Panc1 (cell line): Measurements from ENCODE around the gene STARD8.

ENCODE experiments used
- POLR2AphosphoS5 ChIP-seq: IDR thresholded peaks from 2 replicates; pipeline ENCODE4 v1.6.1; 2012; ENCODE audit warnings: mild to moderate bottlenecking, low read depth, low read length, moderate library complexity
- TF ChIP-seq, protein P1 (sequence below): fragments of 450-650 bp; IDR thresholded peaks from 2 replicates; pipeline ENCODE4 v1.5.1; 2017; ENCODE audit warnings: mild to moderate bottlenecking
- TF ChIP-seq, protein P2 (sequence below), 2 experiments: IDR thresholded peaks; 2 replicates each; pipeline ENCODE4 v1.6.1; 2011 to 2012; ENCODE audit warnings: low read depth in 2 of 2, control low read depth in 1 of 2, low read length in 1 of 2, mild to moderate bottlenecking in 1 of 2, moderate library complexity in 1 of 2; ENCODE audit not compliant: insufficient read depth in 1 of 2

- TF ChIP-seq POLR2AphosphoS5: no peak
- TF ChIP-seq, protein P1, sequence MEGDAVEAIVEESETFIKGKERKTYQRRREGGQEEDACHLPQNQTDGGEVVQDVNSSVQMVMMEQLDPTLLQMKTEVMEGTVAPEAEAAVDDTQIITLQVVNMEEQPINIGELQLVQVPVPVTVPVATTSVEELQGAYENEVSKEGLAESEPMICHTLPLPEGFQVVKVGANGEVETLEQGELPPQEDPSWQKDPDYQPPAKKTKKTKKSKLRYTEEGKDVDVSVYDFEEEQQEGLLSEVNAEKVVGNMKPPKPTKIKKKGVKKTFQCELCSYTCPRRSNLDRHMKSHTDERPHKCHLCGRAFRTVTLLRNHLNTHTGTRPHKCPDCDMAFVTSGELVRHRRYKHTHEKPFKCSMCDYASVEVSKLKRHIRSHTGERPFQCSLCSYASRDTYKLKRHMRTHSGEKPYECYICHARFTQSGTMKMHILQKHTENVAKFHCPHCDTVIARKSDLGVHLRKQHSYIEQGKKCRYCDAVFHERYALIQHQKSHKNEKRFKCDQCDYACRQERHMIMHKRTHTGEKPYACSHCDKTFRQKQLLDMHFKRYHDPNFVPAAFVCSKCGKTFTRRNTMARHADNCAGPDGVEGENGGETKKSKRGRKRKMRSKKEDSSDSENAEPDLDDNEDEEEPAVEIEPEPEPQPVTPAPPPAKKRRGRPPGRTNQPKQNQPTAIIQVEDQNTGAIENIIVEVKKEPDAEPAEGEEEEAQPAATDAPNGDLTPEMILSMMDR: no peak
- TF ChIP-seq, protein P2, sequence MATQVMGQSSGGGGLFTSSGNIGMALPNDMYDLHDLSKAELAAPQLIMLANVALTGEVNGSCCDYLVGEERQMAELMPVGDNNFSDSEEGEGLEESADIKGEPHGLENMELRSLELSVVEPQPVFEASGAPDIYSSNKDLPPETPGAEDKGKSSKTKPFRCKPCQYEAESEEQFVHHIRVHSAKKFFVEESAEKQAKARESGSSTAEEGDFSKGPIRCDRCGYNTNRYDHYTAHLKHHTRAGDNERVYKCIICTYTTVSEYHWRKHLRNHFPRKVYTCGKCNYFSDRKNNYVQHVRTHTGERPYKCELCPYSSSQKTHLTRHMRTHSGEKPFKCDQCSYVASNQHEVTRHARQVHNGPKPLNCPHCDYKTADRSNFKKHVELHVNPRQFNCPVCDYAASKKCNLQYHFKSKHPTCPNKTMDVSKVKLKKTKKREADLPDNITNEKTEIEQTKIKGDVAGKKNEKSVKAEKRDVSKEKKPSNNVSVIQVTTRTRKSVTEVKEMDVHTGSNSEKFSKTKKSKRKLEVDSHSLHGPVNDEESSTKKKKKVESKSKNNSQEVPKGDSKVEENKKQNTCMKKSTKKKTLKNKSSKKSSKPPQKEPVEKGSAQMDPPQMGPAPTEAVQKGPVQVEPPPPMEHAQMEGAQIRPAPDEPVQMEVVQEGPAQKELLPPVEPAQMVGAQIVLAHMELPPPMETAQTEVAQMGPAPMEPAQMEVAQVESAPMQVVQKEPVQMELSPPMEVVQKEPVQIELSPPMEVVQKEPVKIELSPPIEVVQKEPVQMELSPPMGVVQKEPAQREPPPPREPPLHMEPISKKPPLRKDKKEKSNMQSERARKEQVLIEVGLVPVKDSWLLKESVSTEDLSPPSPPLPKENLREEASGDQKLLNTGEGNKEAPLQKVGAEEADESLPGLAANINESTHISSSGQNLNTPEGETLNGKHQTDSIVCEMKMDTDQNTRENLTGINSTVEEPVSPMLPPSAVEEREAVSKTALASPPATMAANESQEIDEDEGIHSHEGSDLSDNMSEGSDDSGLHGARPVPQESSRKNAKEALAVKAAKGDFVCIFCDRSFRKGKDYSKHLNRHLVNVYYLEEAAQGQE (IDR thresholded peaks at IDR 0.05; ENCODE audit: insufficient read depth in 1 of 2, low read depth in 2 of 2, low read length in 1 of 2): no peak
These were observed 36.9 kb downstream of the STARD8 start for GRCh38 chrX:68684291-68684918.
